Ovary (tissue), 3 donors: ENCODE data around the gene ADGRB3.

ENCODE experiments used
- CTCF ChIP-seq, 3 donors: fragments of 450-650 bp in 2 of 3; fragments of 200-600 bp in 1 of 3; IDR thresholded peaks; one replicate each; pipeline versions ENCODE4 v1.5.1 to v1.8.0; 2016 to 2022; ENCODE audit warnings: antibody characterized with exemption in 3 of 3, mild to moderate bottlenecking in 1 of 3
- EP300 ChIP-seq: sonication (generic); formaldehyde crosslinking; IDR thresholded peaks from one replicate; pipeline ENCODE4 v1.6.1; 2017; ENCODE audit warnings: antibody characterized with exemption
- POLR2A ChIP-seq: fragments of 450-650 bp; IDR thresholded peaks from one replicate; pipeline ENCODE4 v1.6.1; 2017; ENCODE audit warnings: antibody characterized with exemption, mild to moderate bottlenecking, moderate library complexity
- donor health status: DM: no; HTN: no; CAD: no.

- TF ChIP-seq CTCF (IDR thresholded peaks at IDR 0.05) = no peak
- no peak for TF ChIP-seq POLR2A
- no peak for TF ChIP-seq EP300
These were observed 392.8 kb downstream of the ADGRB3 start for GRCh38 chr6:69027861-69028260.
